H1 (cell line): Measurements from ENCODE around the gene SLC6A12. TPM values are rescaled to one million over a fixed set of nuclear protein-coding genes. Genes with fewer than 3 reads are reported as not detected.

Source experiments
- CTCF ChIA-PET: fragments of 300-600 bp; sonication (Branson Sonifier 250); formaldehyde crosslinking; loops from one replicate; lab custom pipeline; 2021; ENCODE audit not compliant: partially characterized antibody; lab: Charles Lee
- POLR2A ChIA-PET: fragments of 300-600 bp; sonication (Branson Sonifier 250); formaldehyde crosslinking; loops from one replicate; lab custom pipeline; 2021; ENCODE audit warnings: inconsistent platforms; ENCODE audit not compliant: partially characterized antibody; lab: Charles Lee
- DNase-seq, 2 experiments: peaks; one replicate each; pipeline versions ENCODE4 v3.0.0 to v3.0.0-alpha.2; 2010 to 2022; ENCODE audit warnings: low spot score in 2 of 2, low read depth in 1 of 2, mixed read lengths in 1 of 2
- FAIRE-seq: peaks from 2 replicates; lab custom pipeline; 2011; peaks lifted over from hg19 to GRCh38; lab: Jason Lieb, UNC
- H2AFZ ChIP-seq: 2 replicates; pipeline ENCODE4 v1.8.1; 2012; ENCODE audit warnings: low read length, inconsistent platforms
- H2AK5ac ChIP-seq: 2 replicates; pipeline ENCODE4 v1.6.1; 2013; ENCODE audit warnings: low read depth, low read length
- H2BK120ac ChIP-seq: replicated peaks from 2 replicates; pipeline ENCODE3; 2013; ENCODE audit warnings: low read depth, low read length, inconsistent platforms
- H2BK12ac ChIP-seq: 2 replicates; pipeline ENCODE4 v1.6.1; 2013; ENCODE audit warnings: low read depth, low read length
- H2BK15ac ChIP-seq: 2 replicates; pipeline ENCODE4 v1.6.1; 2013; ENCODE audit warnings: low read length
- H2BK20ac ChIP-seq: 2 replicates; pipeline ENCODE4 v1.6.1; 2013; ENCODE audit warnings: low read length
- H2BK5ac ChIP-seq: 2 replicates; pipeline ENCODE4 v1.6.1; 2013; ENCODE audit warnings: low read depth, low read length
- H3K14ac ChIP-seq: 2 replicates; pipeline ENCODE4 v1.6.1; 2013; ENCODE audit warnings: inconsistent platforms; ENCODE audit not compliant: insufficient read length
- H3K18ac ChIP-seq: 2 replicates; pipeline ENCODE4 v1.6.1; 2013; ENCODE audit warnings: low read length; ENCODE audit errors: extremely low read depth
- H3K23ac ChIP-seq: 2 replicates; pipeline ENCODE4 v1.6.1; 2013; ENCODE audit warnings: inconsistent platforms; ENCODE audit not compliant: insufficient read length
- H3K23me2 ChIP-seq: 2 replicates; pipeline ENCODE4 v1.6.1; 2013; ENCODE audit warnings: low read depth, low read length
- H3K27ac ChIP-seq: 2 replicates; pipeline ENCODE4 v1.6.1; 2011; ENCODE audit warnings: low read depth, low read length, inconsistent platforms
- H3K27me3 ChIP-seq, 4 experiments: replicated peaks in 1 of 4; 1 replicate in 1 of 4; 2 replicates in 3 of 4; pipeline versions ENCODE4 v1.6.1 to v1.8.1; 2011 to 2013; ENCODE audit warnings: low read length in 3 of 4, mild to moderate bottlenecking in 3 of 4, inconsistent platforms in 2 of 4, mixed read lengths in 2 of 4, moderate library complexity in 1 of 4; ENCODE audit not compliant: control insufficient read depth in 3 of 4, insufficient read depth in 3 of 4; ENCODE audit errors: extremely low read depth in 1 of 4
- H3K36me3 ChIP-seq, 4 experiments: 2 replicates each; pipeline versions ENCODE4 v1.6.1 to v1.8.1; 2011 to 2013; ENCODE audit warnings: mild to moderate bottlenecking in 4 of 4, low read length in 3 of 4, moderate library complexity in 2 of 4, control low read depth in 1 of 4, inconsistent platforms in 1 of 4; ENCODE audit not compliant: insufficient read depth in 4 of 4, control insufficient read depth in 2 of 4
- H3K4ac ChIP-seq: replicated peaks from 2 replicates; pipeline ENCODE3; 2013; ENCODE audit warnings: low read length, low read depth, mixed read lengths, inconsistent platforms; ENCODE audit not compliant: insufficient read length
- H3K4me1 ChIP-seq, 4 experiments: replicated peaks in 1 of 4; 1 replicate in 1 of 4; 2 replicates in 3 of 4; pipeline versions ENCODE4 v1.6.1 to v1.8.1; 2011 to 2013; ENCODE audit warnings: low read length in 3 of 4, inconsistent platforms in 2 of 4, mixed read lengths in 1 of 4; ENCODE audit not compliant: insufficient read depth in 4 of 4, control insufficient read depth in 3 of 4
- H3K4me2 ChIP-seq, 2 experiments: 2 replicates each; pipeline versions ENCODE4 v1.6.1 to v1.8.1; 2011 to 2013; ENCODE audit warnings: low read depth in 2 of 2, low read length in 2 of 2, control low read depth in 1 of 2, inconsistent platforms in 1 of 2, mild to moderate bottlenecking in 1 of 2; ENCODE audit not compliant: insufficient read depth in 1 of 2
- H3K4me3 ChIP-seq, 4 experiments: fragments of 200-600, 300-600 bp in 1 of 4; sonication (generic), shearing (Covaris generic), sonication (Bioruptor Twin) in 1 of 4; 2 replicates each; pipeline versions ENCODE4 v1.5.1 to v1.8.1; 2011 to 2016; ENCODE audit warnings: low read length in 4 of 4, low read depth in 3 of 4, control low read depth in 2 of 4, inconsistent platforms in 2 of 4, mild to moderate bottlenecking in 2 of 4, mixed read lengths in 1 of 4, moderate library complexity in 1 of 4; ENCODE audit not compliant: insufficient read depth in 2 of 4; ENCODE audit errors: extremely low read depth in 1 of 4
- H3K56ac ChIP-seq: replicated peaks from 2 replicates; pipeline ENCODE3; 2013; ENCODE audit warnings: low read depth, mild to moderate bottlenecking, mixed read lengths, low read length, inconsistent platforms; ENCODE audit not compliant: insufficient read length
- H3K79me1 ChIP-seq: 2 replicates; pipeline ENCODE4 v1.6.1; 2013; ENCODE audit warnings: low read depth, low read length, control low read depth
- H3K79me2 ChIP-seq, 2 experiments: 2 replicates each; pipeline versions ENCODE4 v1.6.1 to v1.8.1; 2012 to 2013; ENCODE audit warnings: low read length in 2 of 2, mild to moderate bottlenecking in 2 of 2, inconsistent platforms in 1 of 2; ENCODE audit not compliant: insufficient read depth in 2 of 2, control insufficient read depth in 1 of 2
- H3K9ac ChIP-seq, 4 experiments: replicated peaks in 1 of 4; 1 replicate in 1 of 4; 2 replicates in 3 of 4; pipeline versions ENCODE4 v1.6.1 to v1.8.1; 2011 to 2013; ENCODE audit warnings: low read depth in 3 of 4, low read length in 3 of 4, control low read depth in 2 of 4, mild to moderate bottlenecking in 2 of 4, moderate library complexity in 2 of 4, inconsistent platforms in 1 of 4; ENCODE audit errors: extremely low read depth in 1 of 4
- H3K9me3 ChIP-seq, 2 experiments: 2 replicates each; pipeline versions ENCODE4 v1.6.1 to v1.8.1; 2012 to 2013; ENCODE audit warnings: mild to moderate bottlenecking in 2 of 2, moderate library complexity in 2 of 2, control low read depth in 1 of 2, inconsistent platforms in 1 of 2, low read depth in 1 of 2, low read length in 1 of 2, mixed read lengths in 1 of 2; ENCODE audit not compliant: insufficient read depth in 2 of 2
- H4K20me1 ChIP-seq, 2 experiments: replicated peaks in 1 of 2; 2 replicates each; pipeline versions ENCODE3 to v1.8.1; 2011 to 2013; ENCODE audit warnings: inconsistent platforms in 2 of 2, low read length in 2 of 2, mild to moderate bottlenecking in 1 of 2; ENCODE audit not compliant: insufficient read depth in 2 of 2, control insufficient read depth in 1 of 2
- H4K5ac ChIP-seq: 2 replicates; pipeline ENCODE4 v1.6.1; 2013; ENCODE audit warnings: low read length, low read depth, mixed read lengths, inconsistent platforms; ENCODE audit not compliant: insufficient read length
- H4K8ac ChIP-seq: 2 replicates; pipeline ENCODE4 v1.8.0; 2013; ENCODE audit warnings: mild to moderate bottlenecking, moderate library complexity, low read length, inconsistent platforms; ENCODE audit not compliant: insufficient read depth; ENCODE audit errors: extremely low read depth
- H4K91ac ChIP-seq: replicated peaks from 2 replicates; pipeline ENCODE3; 2013; ENCODE audit warnings: low read length, mixed read lengths, inconsistent platforms; ENCODE audit not compliant: insufficient read length
- HDAC6 ChIP-seq: IDR thresholded peaks from one replicate; pipeline ENCODE4 v1.7.1; 2012; ENCODE audit warnings: low read depth, mild to moderate bottlenecking, inconsistent platforms, low read length, moderate library complexity
- MAX ChIP-seq: IDR thresholded peaks from 2 replicates; pipeline ENCODE4 v1.6.1; 2012; ENCODE audit warnings: inconsistent platforms
- SIN3A ChIP-seq, 2 experiments: IDR thresholded peaks in 1 of 2; conservative IDR thresholded peaks in 1 of 2; 2 replicates each; pipeline ENCODE4 v1.6.1; 2011 to 2012; ENCODE audit warnings: low read length in 2 of 2, improper control_type of control experiment in 1 of 2, low read depth in 1 of 2, mild to moderate bottlenecking in 1 of 2
- SIRT6 ChIP-seq: IDR thresholded peaks from one replicate; pipeline ENCODE4 v1.7.1; 2012; ENCODE audit warnings: low read length, inconsistent platforms
- TEAD4 ChIP-seq: IDR thresholded peaks from 2 replicates; pipeline ENCODE4 v1.6.1; 2012; ENCODE audit warnings: low read depth, low read length, inconsistent platforms, mixed read lengths
- WGBS, 2 experiments: shearing (Covaris generic) in 1 of 2; methylation state at CpG; one replicate each; pipeline versions ENCODE4 v1.1.6 to v1.1.7; 2013 to 2015; ENCODE audit warnings: low lambda C conversion rate in 2 of 2, mixed read lengths in 2 of 2, inconsistent platforms in 1 of 2, low coverage in 1 of 2, missing lambda C conversion rate in 1 of 2; ENCODE audit not compliant: insufficient replicate concordance in 2 of 2, insufficient coverage in 1 of 2, insufficient read length in 1 of 2; ENCODE audit errors: extremely low coverage in 1 of 2, missing lambda C conversion rate in 1 of 2; 5-methylcytosine and 5-hydroxymethylcytosine counted together
- polyA plus RNA-seq, 7 experiments: library from polyadenylated mRNA; depleted of rRNA in 3 of 7; stranded (reverse) in 5 of 7; unstranded in 2 of 7; fragments of >200 nt in 5 of 7; fragments of 200-250 nt in 2 of 7; gene quantifications; 1 replicate in 5 of 7; 2 replicates in 1 of 7; 4 replicates in 1 of 7; pipeline versions ENCODE4 v1.2.1 to v1.2.3, GENCODE V29; 2011 to 2013; ENCODE audit warnings: missing spikeins in 2 of 7, mixed read lengths in 2 of 7
- total RNA-seq: library from RNA; stranded (reverse); fragmentation: NEBNext Ultra II Directional; extraction: Animal tissue kit (Norgen Biotek cat#: 25700); gene quantifications from 2 replicates; pipeline ENCODE4 v1.2.1, GENCODE V29; 2021

Gene SLC6A12
- total and polyA plus RNA-seq, 2 of the 8 experiments (the other 6 are each of a cell fraction or from before 2014, with no cell fraction given): 0.70 to 1.1 TPM

- no peak for FAIRE-seq
- POLR2A ChIA-PET: interaction anchor here (1.4 to 1.5 kb wide), 2 partner anchors 8 to 23 kb away, joined by 3 to 6 read pairs; no protein-coding TSS in a partner anchor
Measured at GRCh38 chr12:179885-180284, 34.1 kb downstream of the SLC6A12 start.

More at GRCh38 chr12:179885-180284, 34.1 kb downstream of the SLC6A12 start:
- Histone ChIP-seq H4K91ac (no peak overlapping the region), H3K79me2 (no peaks in the 10 kb centered on the region), H3K27ac (no peak overlapping the region), H3K23me2 (no peaks in the 10 kb centered on the region), H2BK120ac (no peak overlapping the region), H2BK5ac (no peak overlapping the region), H3K9me3 (no peaks in the 10 kb centered on the region), H3K9ac (no peak overlapping the region), H2BK20ac (no peak overlapping the region), H3K79me1 (no peaks in the 10 kb centered on the region), H4K5ac (no peak overlapping the region), H2BK15ac (no peak overlapping the region), H3K36me3 (no peaks in the 10 kb centered on the region), H3K18ac (no peak overlapping the region), H3K4ac (no peak overlapping the region), H2AK5ac (no peak overlapping the region), H3K4me2 (no peak overlapping the region), H2BK12ac (no peak overlapping the region; the same call in 1 of the 2 replicates), H3K4me1 (peaks cover 0 to 12% (median 7%) of the 10 kb centered on the region in 4 experiments; a peak in 6 of 7 replicates), H3K27me3 (no peaks in the 10 kb centered on the region; a peak in 1 of 7 replicates), H3K4me3 (no peak overlapping the region), H3K56ac (no peak overlapping the region), H4K8ac (no peak overlapping the region), H3K14ac (no peak overlapping the region)
- CTCF ChIA-PET: interaction anchor here (1.1 to 5.8 kb wide), 6 partner anchors 10 to 74 kb away, joined by 3 to 60 read pairs (median 15); no protein-coding TSS in a partner anchor
- WGBS, 2 experiments: 87% methylated on average over 5 of the region's 5 CpGs; no CpG with 5 or more reads in 1 of the 2 experiments
- no peak for DNase-seq
- TF ChIP-seq SIN3A (conservative IDR thresholded peaks at IDR 0.05 in 1 of 2, IDR thresholded peaks at IDR 0.05 in 1 of 2; ENCODE audit: low read depth in 1 of 2, low read length in 2 of 2): no peak
- no peak for TF ChIP-seq TEAD4
- TF ChIP-seq MAX: no peak
- no peak for TF ChIP-seq HDAC6
- no peak for TF ChIP-seq SIRT6
- TF ChIP-seq, all 59 proteins: peak for 0
- H4K20me1 ChIP-seq: no peaks in the 10 kb centered on the region
- H3K23ac ChIP-seq: no peak overlapping the region
- H2AFZ ChIP-seq: no peak overlapping the region
